ENCODE data around the gene FRMD5. TPM values are rescaled to one million over a fixed set of nuclear protein-coding genes. Genes with fewer than 3 reads are reported as not detected.

FRMD5 gene
- polyA plus RNA-seq, 1 donor (not counting 4 experiments of a cell fraction or from before 2014, with no cell fraction given): 7.3 TPM

DNA sequence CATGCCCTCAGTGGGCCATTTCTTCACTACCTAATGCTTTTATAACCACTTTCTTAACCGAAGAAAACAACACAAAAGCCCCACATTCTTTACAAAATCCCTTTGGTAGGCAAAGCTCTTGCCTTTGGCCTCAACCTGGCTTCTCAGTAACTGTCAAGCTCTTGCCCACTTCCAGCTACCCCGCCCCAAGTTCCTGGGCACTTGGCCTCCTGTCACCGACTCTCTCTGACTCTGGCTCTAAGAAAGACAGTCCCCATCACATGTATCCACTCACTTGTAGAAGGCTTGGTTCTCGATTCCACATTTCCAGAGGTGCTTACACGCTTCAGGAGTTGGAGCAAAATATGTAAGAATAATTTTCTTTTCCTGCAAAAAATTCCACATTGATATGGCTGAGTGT, 307.2 kb downstream of the FRMD5 start:
- peaks cover 3 to 20% of the 10 kb centered on the region in 2 experiments for H3K36me3 ChIP-seq (ENCODE audit: control insufficient read depth in 2 of 2, extremely low read depth in 1 of 2, insufficient read depth in 2 of 2, low read length in 2 of 2)
- no peaks in the 10 kb centered on the region for H3K27me3 ChIP-seq (ENCODE audit: control insufficient read depth, extremely low read depth, insufficient read depth, low read length)
- H3K4me3 ChIP-seq (ENCODE audit: control insufficient read depth in 2 of 3, extremely low read depth in 1 of 3, insufficient read depth in 2 of 3, low read depth in 1 of 3, low read length in 3 of 3): no peak overlapping the region
- no peak overlapping the region for H2AFZ ChIP-seq (ENCODE audit: control insufficient read depth, low read length)
- TF ChIP-seq, protein P1, sequence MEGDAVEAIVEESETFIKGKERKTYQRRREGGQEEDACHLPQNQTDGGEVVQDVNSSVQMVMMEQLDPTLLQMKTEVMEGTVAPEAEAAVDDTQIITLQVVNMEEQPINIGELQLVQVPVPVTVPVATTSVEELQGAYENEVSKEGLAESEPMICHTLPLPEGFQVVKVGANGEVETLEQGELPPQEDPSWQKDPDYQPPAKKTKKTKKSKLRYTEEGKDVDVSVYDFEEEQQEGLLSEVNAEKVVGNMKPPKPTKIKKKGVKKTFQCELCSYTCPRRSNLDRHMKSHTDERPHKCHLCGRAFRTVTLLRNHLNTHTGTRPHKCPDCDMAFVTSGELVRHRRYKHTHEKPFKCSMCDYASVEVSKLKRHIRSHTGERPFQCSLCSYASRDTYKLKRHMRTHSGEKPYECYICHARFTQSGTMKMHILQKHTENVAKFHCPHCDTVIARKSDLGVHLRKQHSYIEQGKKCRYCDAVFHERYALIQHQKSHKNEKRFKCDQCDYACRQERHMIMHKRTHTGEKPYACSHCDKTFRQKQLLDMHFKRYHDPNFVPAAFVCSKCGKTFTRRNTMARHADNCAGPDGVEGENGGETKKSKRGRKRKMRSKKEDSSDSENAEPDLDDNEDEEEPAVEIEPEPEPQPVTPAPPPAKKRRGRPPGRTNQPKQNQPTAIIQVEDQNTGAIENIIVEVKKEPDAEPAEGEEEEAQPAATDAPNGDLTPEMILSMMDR (optimal IDR thresholded peaks at IDR 0.05 in 1 of 3, IDR thresholded peaks at IDR 0.05 in 1 of 3, conservative IDR thresholded peaks at IDR 0.05 in 1 of 3; ENCODE audit: extremely low read depth in 1 of 3, insufficient read depth in 2 of 3, low read length in 3 of 3): no peak
- TF ChIP-seq EZH2 (IDR thresholded peaks at IDR 0.05; ENCODE audit: low read length): no peak
- no peaks in the 10 kb centered on the region for H3K4me1 ChIP-seq (ENCODE audit: control insufficient read depth, extremely low read depth, insufficient read depth, low read length)
- no peak overlapping the region for H3K4me2 ChIP-seq (ENCODE audit: control insufficient read depth, extremely low read depth, insufficient read depth, low read depth, low read length)
- dilution Hi-C loops (cut with MboI; ENCODE audit: extremely low pct_ligation_motif_present, low sequenced_read_pairs): no loop called here
- no peaks in the 10 kb centered on the region for H3K9me3 ChIP-seq (ENCODE audit: control insufficient read depth, low read depth, low read length)
- H3K9ac ChIP-seq (ENCODE audit: control insufficient read depth, extremely low read depth, insufficient read depth, low read length): no peak overlapping the region
- no peaks in the 10 kb centered on the region for H4K20me1 ChIP-seq (ENCODE audit: control insufficient read depth, extremely low read depth, insufficient read depth, low read length)
- no peaks in the 10 kb centered on the region for H3K9me1 ChIP-seq (ENCODE audit: control insufficient read depth, extremely low read depth, insufficient read depth, low read length)
- H3K27ac ChIP-seq (ENCODE audit: control insufficient read depth, insufficient read depth, low read length): no peak overlapping the region
- no peak for DNase-seq (ENCODE audit: low read depth, low spot score)
- no peak for FAIRE-seq
- no peaks in the 10 kb centered on the region for H3K79me2 ChIP-seq (ENCODE audit: control insufficient read depth, insufficient read depth, low read length)

DNA sequence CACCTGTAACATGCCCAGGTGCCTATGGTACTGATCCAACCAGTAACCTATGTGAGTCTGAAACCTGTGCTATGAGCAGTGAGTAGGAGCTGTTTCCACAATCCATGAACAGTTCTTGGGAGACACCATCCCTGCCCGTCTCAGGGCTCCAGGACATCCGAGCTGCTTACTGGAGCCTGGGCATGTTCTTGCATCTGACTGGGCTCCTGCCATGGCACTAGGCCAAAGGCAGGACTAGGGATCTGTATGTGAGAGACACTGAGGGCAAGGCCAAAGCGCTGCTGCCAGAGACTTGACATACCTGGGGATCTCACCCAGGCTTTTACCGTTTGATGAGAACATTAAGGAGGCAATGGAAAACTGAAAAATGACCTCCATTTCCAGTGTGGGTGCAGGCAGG, 308.5 kb downstream of the FRMD5 start:
- Histone ChIP-seq H3K4me1 (ENCODE audit: control insufficient read depth, extremely low read depth, insufficient read depth, low read length) (no peaks in the 10 kb centered on the region), H4K20me1 (ENCODE audit: control insufficient read depth, extremely low read depth, insufficient read depth, low read length) (no peaks in the 10 kb centered on the region), H3K9ac (ENCODE audit: control insufficient read depth, extremely low read depth, insufficient read depth, low read length) (no peak overlapping the region), H3K9me1 (ENCODE audit: control insufficient read depth, extremely low read depth, insufficient read depth, low read length) (no peaks in the 10 kb centered on the region), H3K27me3 (ENCODE audit: control insufficient read depth, extremely low read depth, insufficient read depth, low read length) (no peaks in the 10 kb centered on the region), H3K27ac (ENCODE audit: control insufficient read depth, insufficient read depth, low read length) (no peak overlapping the region), H3K36me3 (ENCODE audit: control insufficient read depth in 2 of 2, extremely low read depth in 1 of 2, insufficient read depth in 2 of 2, low read length in 2 of 2) (peaks cover 3 to 20% of the 10 kb centered on the region in 2 experiments), H3K9me3 (ENCODE audit: control insufficient read depth, low read depth, low read length) (no peaks in the 10 kb centered on the region), H2AFZ (ENCODE audit: control insufficient read depth, low read length) (no peak overlapping the region), H3K4me2 (ENCODE audit: control insufficient read depth, extremely low read depth, insufficient read depth, low read depth, low read length) (no peak overlapping the region), H3K79me2 (ENCODE audit: control insufficient read depth, insufficient read depth, low read length) (no peaks in the 10 kb centered on the region), H3K4me3 (ENCODE audit: control insufficient read depth in 2 of 3, extremely low read depth in 1 of 3, insufficient read depth in 2 of 3, low read depth in 1 of 3, low read length in 3 of 3) (no peak overlapping the region)
- FAIRE-seq: peak; percentile 5
- dilution Hi-C loops (cut with MboI; ENCODE audit: extremely low pct_ligation_motif_present, low sequenced_read_pairs): no loop called here
- DNase-seq (ENCODE audit: low read depth, low spot score): no peak
- TF ChIP-seq EZH2 (IDR thresholded peaks at IDR 0.05; ENCODE audit: low read length): no peak
- TF ChIP-seq, protein P1 (optimal IDR thresholded peaks at IDR 0.05 in 1 of 3, IDR thresholded peaks at IDR 0.05 in 1 of 3, conservative IDR thresholded peaks at IDR 0.05 in 1 of 3; ENCODE audit: extremely low read depth in 1 of 3, insufficient read depth in 2 of 3, low read length in 3 of 3): no peak

Measured in keratinocyte (primary cell).